Ascending aorta (tissue), 2 donors: ENCODE results near the gene MXD3. TPM values are rescaled to one million over a fixed set of nuclear protein-coding genes. Genes with fewer than 3 reads are reported as not detected.

Source experiments
- DNase-seq, 2 donors: peaks; one replicate each; pipeline ENCODE4 v3.0.0-alpha.2; 2019; ENCODE audit warnings: low spot score in 2 of 2
- H3K27ac ChIP-seq, 2 donors: fragments of 200-600 bp; sonication (generic); one replicate each; pipeline ENCODE4 v1.5.1; 2016 to 2017; ENCODE audit warnings: mild to moderate bottlenecking in 1 of 2
- H3K27me3 ChIP-seq: fragments of 200-600 bp; sonication (generic); one replicate; pipeline ENCODE4 v1.5.1; 2017
- H3K36me3 ChIP-seq, 2 donors: fragments of 200-600 bp; sonication (generic); one replicate each; pipeline ENCODE4 v1.5.1; 2016
- H3K4me1 ChIP-seq, 2 donors: fragments of 200-600 bp; sonication (generic); one replicate each; pipeline ENCODE4 v1.5.1; 2016 to 2017; ENCODE audit warnings: mild to moderate bottlenecking in 1 of 2
- H3K4me3 ChIP-seq, 2 donors: fragments of 200-600 bp; sonication (generic); one replicate each; pipeline ENCODE4 v1.5.1; 2016 to 2017; ENCODE audit warnings: mild to moderate bottlenecking in 1 of 2
- H3K9me3 ChIP-seq, 2 donors: fragments of 200-600 bp; sonication (generic); one replicate each; pipeline ENCODE4 v1.5.1; 2016
- intact Hi-C: fragments of 100-400 bp; cut with DNase I; formaldehyde crosslinking; loops from one replicate; pipeline ENCODE4 v1.15.1; 2023
- total RNA-seq: library from RNA; depleted of rRNA; stranded (reverse); fragments of >200 nt; gene quantifications from one replicate; pipeline ENCODE4 v1.1.0, GENCODE V29; 2016
- TF ChIP-seq, protein P1 (sequence below), 3 experiments: fragments of 200-600 bp in 2 of 3; fragments of 450-650 bp in 1 of 3; sonication (generic) in 2 of 3; IDR thresholded peaks; one replicate each; pipeline ENCODE4 v1.5.1; 2016 to 2019; ENCODE audit warnings: antibody characterized with exemption in 3 of 3, mild to moderate bottlenecking in 1 of 3, moderate library complexity in 1 of 3

Gene MXD3
- total RNA-seq, 1 donor from 2014 or later = 13.5 TPM

DNA sequence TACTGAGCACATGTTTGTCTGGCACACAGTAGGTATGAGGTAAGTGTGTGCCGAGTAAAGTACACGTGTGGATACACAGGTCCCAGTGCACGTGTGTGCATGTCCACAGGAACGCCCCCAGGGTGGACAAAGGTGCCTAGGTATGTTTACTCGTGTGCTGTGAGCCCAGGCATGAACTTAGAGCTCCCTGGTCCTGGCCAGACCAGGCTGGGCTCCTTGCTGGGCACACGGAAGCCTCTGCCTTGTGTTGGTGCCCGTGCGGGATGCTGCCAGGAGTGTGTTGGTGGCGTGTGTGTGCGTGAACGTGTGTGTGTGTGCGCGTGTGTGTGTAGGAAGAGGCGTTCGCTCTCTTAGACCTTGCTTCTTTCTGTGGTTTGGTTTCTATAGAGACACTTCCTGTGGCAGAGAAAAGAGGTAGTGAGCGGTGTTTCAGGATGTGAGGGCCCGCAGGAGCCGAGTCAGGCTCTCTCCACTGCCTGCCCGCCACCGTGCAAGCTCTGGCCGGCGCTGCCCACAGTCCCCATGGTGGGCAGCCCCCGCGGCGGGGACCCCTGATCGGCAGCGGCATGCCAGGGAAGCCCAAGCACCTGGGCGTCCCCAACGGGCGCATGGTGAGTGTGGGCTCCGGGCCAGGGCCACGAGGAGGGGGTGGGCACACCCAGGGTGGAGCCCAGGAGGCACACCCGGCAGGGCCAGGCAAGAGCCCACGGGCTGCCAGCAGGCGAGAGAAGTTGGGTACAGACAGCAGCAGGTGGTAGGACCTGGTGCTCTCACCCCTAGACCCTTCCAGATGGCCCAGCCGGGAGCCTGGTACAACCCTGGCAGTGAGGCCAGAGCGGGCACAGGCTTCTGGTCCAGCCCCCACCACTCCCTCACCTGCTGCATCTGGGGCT lies 46.0 kb upstream of the MXD3 start, which contains the start of gene RGS14:
RGS14 (plus strand) TSS at position 466 of the 893 bp plus-strand sequence; CDS start at position 567, 101 bp downstream.
- TF ChIP-seq, protein P1, sequence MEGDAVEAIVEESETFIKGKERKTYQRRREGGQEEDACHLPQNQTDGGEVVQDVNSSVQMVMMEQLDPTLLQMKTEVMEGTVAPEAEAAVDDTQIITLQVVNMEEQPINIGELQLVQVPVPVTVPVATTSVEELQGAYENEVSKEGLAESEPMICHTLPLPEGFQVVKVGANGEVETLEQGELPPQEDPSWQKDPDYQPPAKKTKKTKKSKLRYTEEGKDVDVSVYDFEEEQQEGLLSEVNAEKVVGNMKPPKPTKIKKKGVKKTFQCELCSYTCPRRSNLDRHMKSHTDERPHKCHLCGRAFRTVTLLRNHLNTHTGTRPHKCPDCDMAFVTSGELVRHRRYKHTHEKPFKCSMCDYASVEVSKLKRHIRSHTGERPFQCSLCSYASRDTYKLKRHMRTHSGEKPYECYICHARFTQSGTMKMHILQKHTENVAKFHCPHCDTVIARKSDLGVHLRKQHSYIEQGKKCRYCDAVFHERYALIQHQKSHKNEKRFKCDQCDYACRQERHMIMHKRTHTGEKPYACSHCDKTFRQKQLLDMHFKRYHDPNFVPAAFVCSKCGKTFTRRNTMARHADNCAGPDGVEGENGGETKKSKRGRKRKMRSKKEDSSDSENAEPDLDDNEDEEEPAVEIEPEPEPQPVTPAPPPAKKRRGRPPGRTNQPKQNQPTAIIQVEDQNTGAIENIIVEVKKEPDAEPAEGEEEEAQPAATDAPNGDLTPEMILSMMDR (IDR thresholded peaks at IDR 0.05) = no peak
- intact Hi-C loops = no loop called here
- H3K27me3 ChIP-seq = no peaks in the 10 kb centered on the region
- H3K4me1 ChIP-seq = no peaks in the 10 kb centered on the region
- H3K9me3 ChIP-seq = no peaks in the 10 kb centered on the region
- DNase-seq = no peak
- H3K36me3 ChIP-seq = no peaks in the 10 kb centered on the region
- no peak within 1 kb of the TSS for H3K27ac ChIP-seq
- peak within 1 kb of the TSS in 1 of 2 donors; percentile 52 for H3K4me3 ChIP-seq

DNA sequence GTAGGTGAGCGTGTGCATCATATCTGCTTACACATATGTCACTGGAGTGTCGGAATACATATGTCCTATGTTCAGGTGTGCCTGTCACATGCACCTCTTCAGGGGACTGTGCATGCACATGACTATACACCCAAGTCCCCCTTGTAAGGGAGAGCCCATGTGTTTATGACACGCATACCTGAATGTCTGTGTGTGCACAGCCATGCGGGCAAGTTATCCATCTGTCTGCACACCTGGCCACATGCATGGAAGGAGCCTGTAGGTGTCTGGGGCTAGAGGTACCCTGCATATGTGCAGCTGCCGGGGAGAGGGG lies 45.4 kb upstream of the MXD3 start:
- Histone ChIP-seq H3K4me1 (peaks cover 0 to under 1% of the 10 kb centered on the region in 2 donors), H3K4me3 (no peak overlapping the region), H3K27me3 (no peaks in the 10 kb centered on the region), H3K36me3 (no peaks in the 10 kb centered on the region), H3K27ac (no peak overlapping the region), H3K9me3 (no peaks in the 10 kb centered on the region)
- intact Hi-C loops = no loop called here
- TF ChIP-seq, protein P1 (IDR thresholded peaks at IDR 0.05) = no peak
- DNase-seq = no peak

DNA sequence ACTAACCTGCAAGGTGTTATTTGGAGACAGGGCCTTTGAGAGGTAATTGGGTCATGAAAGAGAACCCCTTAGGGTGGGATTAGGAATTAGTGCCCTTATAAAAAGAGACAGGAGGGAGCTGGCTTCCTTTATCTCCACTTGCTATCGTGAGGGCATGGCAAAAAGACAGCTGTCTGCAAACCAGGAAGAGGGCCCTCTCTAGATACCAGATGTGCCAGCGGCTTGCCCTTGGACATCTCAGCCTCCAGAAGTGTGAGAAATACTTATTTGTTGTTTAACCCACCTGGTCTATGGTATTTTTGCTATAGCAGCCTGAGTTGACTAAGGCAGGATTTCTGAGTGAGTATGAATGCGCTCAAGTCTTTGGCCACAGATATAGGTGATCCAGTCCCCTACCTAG lies 45.0 kb upstream of the MXD3 start:
- intact Hi-C loops = no loop called here
- TF ChIP-seq, protein P1 (IDR thresholded peaks at IDR 0.05) = no peak

DNA sequence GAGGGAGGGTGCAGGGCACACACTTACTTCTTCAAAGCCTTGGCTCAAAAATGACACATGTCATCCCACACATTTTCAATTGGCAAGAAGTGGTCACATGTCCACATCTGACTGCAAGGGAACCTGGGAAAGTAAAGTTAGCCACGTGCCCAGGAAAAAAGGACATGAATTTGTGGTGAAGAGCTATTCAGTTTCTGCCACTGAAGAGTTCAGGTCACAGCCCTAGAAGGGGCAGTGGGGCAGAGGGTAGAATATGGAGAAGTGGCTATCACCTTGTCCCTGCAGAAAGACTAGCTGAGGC lies 44.1 kb upstream of the MXD3 start:
- no peaks in the 10 kb centered on the region for H3K27me3 ChIP-seq
- no peak for DNase-seq
- peaks cover 0 to 3% of the 10 kb centered on the region in 2 donors for H3K4me1 ChIP-seq
- no peaks in the 10 kb centered on the region for H3K9me3 ChIP-seq
- intact Hi-C loops = no loop called here
- no peaks in the 10 kb centered on the region for H3K36me3 ChIP-seq
- TF ChIP-seq, protein P1 (IDR thresholded peaks at IDR 0.05) = no peak
- H3K27ac ChIP-seq = no peak overlapping the region
- no peak overlapping the region for H3K4me3 ChIP-seq

More for the DNA sequence above, 45.0 kb upstream of the MXD3 start:
- no peaks in the 10 kb centered on the region for H3K9me3 ChIP-seq
- H3K27ac ChIP-seq = no peak overlapping the region
- H3K4me3 ChIP-seq = no peak overlapping the region
- H3K27me3 ChIP-seq = no peaks in the 10 kb centered on the region
- H3K36me3 ChIP-seq = no peaks in the 10 kb centered on the region
- H3K4me1 ChIP-seq = peaks cover 0 to 3% of the 10 kb centered on the region in 2 donors
- no peak for DNase-seq

GRCh38 chr5:177355162-177355867 lies 43.6 kb upstream of the MXD3 start:
- intact Hi-C loops = no loop called here
- Histone ChIP-seq H3K4me1 (peaks cover 3 to 7% of the 10 kb centered on the region in 2 donors), H3K4me3 (no peak overlapping the region), H3K9me3 (no peaks in the 10 kb centered on the region), H3K27ac (no peak overlapping the region), H3K27me3 (no peaks in the 10 kb centered on the region), H3K36me3 (no peaks in the 10 kb centered on the region)
- no peak for DNase-seq
- TF ChIP-seq, protein P1 (IDR thresholded peaks at IDR 0.05) = no peak
